Measurements from ENCODE around the gene FILIP1L.

The FILIP1L gene

GRCh38 chr3:100019719-100020118 is 94.6 kb downstream of the FILIP1L start:
- H3K4me3 ChIP-seq (ENCODE audit: low read depth, low read length), result no peak overlapping the region

GRCh38 chr3:100018806-100019205 is 95.5 kb downstream of the FILIP1L start:
- H3K4me3 ChIP-seq (ENCODE audit: low read depth, low read length), result no peak overlapping the region

- no peak overlapping the region for H3K4me3 ChIP-seq (ENCODE audit: low read depth, low read length)
Observed at GRCh38 chr3:100010087-100010417, 104.2 kb downstream of the FILIP1L start.

- H3K4me3 ChIP-seq (ENCODE audit: low read depth, low read length), result no peak overlapping the region
Observed at GRCh38 chr3:100009276-100010086, 104.8 kb downstream of the FILIP1L start.

- H3K4me3 ChIP-seq (ENCODE audit: low read depth, low read length), result no peak overlapping the region
Observed at GRCh38 chr3:100008081-100008698, 106.1 kb downstream of the FILIP1L start.

- H3K4me3 ChIP-seq (ENCODE audit: low read depth, low read length), result no peak overlapping the region
Observed at GRCh38 chr3:100007313-100007712, 107.0 kb downstream of the FILIP1L start.

GRCh38 chr3:100006570-100007271 is 107.6 kb downstream of the FILIP1L start:
- H3K4me3 ChIP-seq (ENCODE audit: low read depth, low read length), result no peak overlapping the region

- H3K4me3 ChIP-seq (ENCODE audit: low read depth, low read length), result no peak overlapping the region
Observed at GRCh38 chr3:100005665-100006393, 108.5 kb downstream of the FILIP1L start.

GRCh38 chr3:100004931-100005330 is 109.4 kb downstream of the FILIP1L start:
- H3K4me3 ChIP-seq (ENCODE audit: low read depth, low read length), result no peak overlapping the region

GRCh38 chr3:100003609-100004503 is 110.4 kb downstream of the FILIP1L start:
- no peak overlapping the region for H3K4me3 ChIP-seq (ENCODE audit: low read depth, low read length)

GRCh38 chr3:100002599-100003350 is 111.5 kb downstream of the FILIP1L start:
- no peak overlapping the region for H3K4me3 ChIP-seq (ENCODE audit: low read depth, low read length)

- H3K4me3 ChIP-seq (ENCODE audit: low read depth, low read length), result no peak overlapping the region
Observed at GRCh38 chr3:100001526-100002270, 112.6 kb downstream of the FILIP1L start.

GRCh38 chr3:100001083-100001482 is 113.2 kb downstream of the FILIP1L start:
- H3K4me3 ChIP-seq (ENCODE audit: low read depth, low read length), result no peak overlapping the region

GRCh38 chr3:99999536-99999935 is 114.8 kb downstream of the FILIP1L start:
- H3K4me3 ChIP-seq (ENCODE audit: low read depth, low read length), result no peak overlapping the region

GRCh38 chr3:99997293-99997692 is 117.0 kb downstream of the FILIP1L start:
- no peak overlapping the region for H3K4me3 ChIP-seq (ENCODE audit: low read depth, low read length)

GRCh38 chr3:99990179-99990578 is 124.1 kb downstream of the FILIP1L start:
- no peak overlapping the region for H3K4me3 ChIP-seq (ENCODE audit: low read depth, low read length)

- H3K4me3 ChIP-seq (ENCODE audit: low read depth, low read length), result no peak overlapping the region
Observed at GRCh38 chr3:99984668-99985067, 129.6 kb downstream of the FILIP1L start.

GRCh38 chr3:99984139-99984538 is 130.2 kb downstream of the FILIP1L start:
- H3K4me3 ChIP-seq (ENCODE audit: low read depth, low read length), result no peak overlapping the region

- H3K4me3 ChIP-seq (ENCODE audit: low read depth, low read length), result no peak overlapping the region
Observed at GRCh38 chr3:99982650-99983049, 131.7 kb downstream of the FILIP1L start.

Measured in iPS-11a (cell line).